GM21515 (cell line): Measurements from ENCODE around the gene FCGR2B.
"Not testable (repeated sequence)": the region's sequence is repeated elsewhere in the genome, so short reads cannot be mapped to it uniquely, and the experiment has no call there.

Source experiments
- ATAC-seq: cut with Tn5 transposase; IDR thresholded peaks from one replicate; pipeline ENCODE4 v1.9.1; 2021; ENCODE audit not compliant: unreplicated experiment

FCGR2B gene

DNA sequence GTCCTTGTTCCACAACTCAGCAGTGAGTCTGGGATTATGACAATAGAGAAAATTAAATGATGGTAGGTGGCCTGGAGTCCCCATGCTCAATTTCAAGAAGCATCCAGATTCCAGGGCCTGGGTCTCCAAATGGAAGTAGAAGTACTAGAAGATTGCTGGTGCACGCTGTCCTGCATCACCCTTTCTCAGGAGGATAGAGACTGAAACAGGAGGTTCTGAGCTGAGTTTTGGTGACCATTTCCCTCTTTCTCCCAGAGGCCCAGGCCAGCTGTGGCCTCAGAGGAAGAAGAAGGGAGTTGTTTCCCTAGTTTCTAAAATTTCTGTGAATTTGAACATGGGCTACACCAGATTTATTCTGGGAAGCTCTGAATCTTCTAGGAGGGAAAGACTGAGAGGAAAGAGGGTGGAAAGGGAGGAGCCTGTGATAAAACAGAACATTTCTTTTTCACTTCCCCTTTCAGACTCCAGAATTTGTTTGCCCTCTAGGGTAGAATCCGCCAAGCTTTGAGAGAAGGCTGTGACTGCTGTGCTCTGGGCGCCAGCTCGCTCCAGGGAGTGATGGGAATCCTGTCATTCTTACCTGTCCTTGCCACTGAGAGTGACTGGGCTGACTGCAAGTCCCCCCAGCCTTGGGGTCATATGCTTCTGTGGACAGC lies at the start of gene FCGR2B:
Gene FCGR2B, plus strand, starts transcription at position 460 of the 656 bp plus-strand sequence. Its CDS starts 99 bp downstream, at position 559.
- ATAC-seq = peak; percentile 59

DNA sequence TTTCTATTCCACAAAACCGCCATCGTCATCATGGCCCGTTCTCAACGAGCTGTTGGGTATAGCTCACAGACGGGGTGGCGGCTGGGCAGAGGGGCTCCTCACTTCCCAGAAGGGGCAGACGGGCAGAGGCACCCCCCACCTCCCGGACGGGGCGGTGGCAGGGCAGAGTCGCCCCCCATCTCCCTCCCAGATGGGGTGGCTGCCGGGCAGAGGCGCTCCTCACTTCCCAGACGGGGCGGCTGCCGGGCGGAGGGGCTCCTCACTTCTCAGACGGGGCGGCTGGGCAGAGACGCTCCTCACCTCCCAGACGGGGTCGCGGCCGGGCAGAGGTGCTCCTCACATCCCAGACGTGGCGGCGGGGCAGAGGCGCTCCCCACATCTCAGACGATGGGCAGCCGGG lies 46.5 kb upstream of the FCGR2B start:
- ATAC-seq = not testable (repeated sequence)

DNA sequence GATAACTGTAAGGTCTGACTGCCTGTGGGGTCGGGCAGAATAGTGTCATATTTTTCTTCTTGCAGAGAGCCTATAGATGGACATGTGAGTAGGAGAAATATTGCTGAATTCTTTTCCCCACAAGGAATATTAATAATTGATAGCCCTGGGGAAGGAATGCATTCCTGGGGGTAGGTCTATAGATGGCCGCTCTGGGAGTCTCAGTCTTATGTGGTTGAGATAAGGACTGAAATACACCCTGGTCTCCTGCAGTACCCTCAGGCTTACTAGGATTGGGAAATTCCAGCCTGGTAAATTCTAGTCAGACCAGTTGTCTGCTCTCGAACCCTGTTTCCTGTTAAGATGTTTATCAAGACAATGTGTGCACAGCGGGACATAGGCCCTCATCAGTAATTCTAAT lies 44.4 kb upstream of the FCGR2B start:
- not testable (repeated sequence) for ATAC-seq

- ATAC-seq = not testable (repeated sequence)
Measured at GRCh38 chr1:161620399-161620798, 42.5 kb upstream of the FCGR2B start.

- ATAC-seq = not testable (repeated sequence)
Measured at GRCh38 chr1:161621181-161622000, 41.6 kb upstream of the FCGR2B start.

- ATAC-seq = not testable (repeated sequence)
Measured at GRCh38 chr1:161622054-161622453, 40.9 kb upstream of the FCGR2B start.

DNA sequence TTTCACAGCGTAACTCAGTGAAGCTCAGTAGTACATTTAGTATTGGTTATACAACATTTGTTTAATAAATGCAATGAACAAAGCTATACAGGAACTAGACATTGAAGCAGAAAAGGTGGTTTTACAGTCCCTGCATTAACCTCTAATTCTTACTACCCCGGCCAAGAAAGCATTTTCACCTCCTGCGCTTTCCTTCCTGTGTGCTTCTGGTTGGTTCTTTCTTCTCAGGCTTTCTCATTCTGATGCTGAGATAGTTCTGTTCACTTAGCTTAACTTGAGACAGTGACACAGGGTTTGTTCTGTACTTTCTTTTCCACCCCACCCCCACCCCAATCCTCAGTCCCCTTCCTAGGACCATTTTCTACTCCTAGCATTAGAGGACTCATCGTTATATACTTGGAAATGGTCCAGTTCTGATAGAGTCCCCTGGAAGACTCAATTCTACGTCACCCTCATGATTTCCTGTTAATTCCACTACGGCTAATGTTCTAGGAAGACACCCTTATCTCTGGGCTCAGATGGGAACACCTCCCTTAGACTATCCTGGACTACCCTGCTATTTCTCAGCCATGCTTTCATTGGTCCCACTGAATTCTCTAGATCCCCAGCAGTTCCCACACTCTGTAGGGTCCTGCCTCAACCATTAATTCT lies 39.4 kb upstream of the FCGR2B start:
- ATAC-seq = peak; percentile 33

DNA sequence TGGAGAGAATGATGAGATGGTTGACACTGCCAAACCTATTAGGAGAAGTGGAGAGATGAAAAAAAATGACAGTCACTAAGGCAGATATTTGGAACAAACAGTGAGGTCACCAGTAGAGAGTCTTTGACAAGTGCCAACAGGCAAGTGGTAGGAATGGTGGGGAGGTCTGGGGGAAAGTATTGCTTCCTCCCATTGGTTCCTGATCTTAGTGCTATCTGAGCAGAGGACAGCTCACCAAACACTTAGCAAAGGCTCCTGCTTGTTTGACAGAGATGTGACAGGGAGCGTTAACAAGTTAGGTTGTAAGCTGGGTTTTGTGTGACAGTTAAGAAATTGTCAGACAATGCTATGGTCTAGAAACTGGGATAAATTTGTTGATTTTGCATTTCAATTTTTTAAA lies 38.3 kb upstream of the FCGR2B start:
- ATAC-seq = not testable (repeated sequence)

DNA sequence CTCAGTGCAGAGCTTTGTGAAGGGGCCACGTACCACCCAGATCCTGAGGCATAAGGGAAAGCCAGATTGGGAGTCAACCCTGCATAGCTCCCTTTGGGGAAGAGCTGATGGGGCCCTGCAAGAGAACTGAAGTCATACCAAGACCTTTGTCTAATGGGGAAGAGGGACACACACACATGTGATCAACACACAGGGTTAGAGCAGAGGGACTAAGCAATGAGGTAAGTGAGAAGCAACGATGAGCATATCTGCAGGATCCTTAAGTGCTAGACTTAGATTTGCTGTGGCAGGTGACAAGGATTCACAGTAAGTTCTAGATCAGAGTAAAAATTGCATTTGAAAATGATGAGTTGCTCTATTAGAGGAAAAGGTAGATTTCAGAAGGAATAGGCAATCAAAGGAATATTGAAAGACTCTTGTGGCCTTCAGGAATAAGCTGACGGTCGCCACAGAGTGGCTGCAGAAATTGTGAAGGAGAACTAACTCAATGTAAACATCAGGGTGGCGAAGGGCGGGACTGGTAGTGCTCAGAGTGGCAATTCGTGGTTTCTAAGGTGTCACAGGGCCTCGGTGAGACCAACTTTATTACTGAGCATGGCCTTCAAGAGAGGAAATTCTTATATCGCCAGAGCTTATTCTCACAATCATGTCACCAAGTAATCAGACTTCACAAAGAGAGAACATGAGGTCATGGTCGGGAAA lies 36.3 kb upstream of the FCGR2B start:
- ATAC-seq = not testable (repeated sequence)

DNA sequence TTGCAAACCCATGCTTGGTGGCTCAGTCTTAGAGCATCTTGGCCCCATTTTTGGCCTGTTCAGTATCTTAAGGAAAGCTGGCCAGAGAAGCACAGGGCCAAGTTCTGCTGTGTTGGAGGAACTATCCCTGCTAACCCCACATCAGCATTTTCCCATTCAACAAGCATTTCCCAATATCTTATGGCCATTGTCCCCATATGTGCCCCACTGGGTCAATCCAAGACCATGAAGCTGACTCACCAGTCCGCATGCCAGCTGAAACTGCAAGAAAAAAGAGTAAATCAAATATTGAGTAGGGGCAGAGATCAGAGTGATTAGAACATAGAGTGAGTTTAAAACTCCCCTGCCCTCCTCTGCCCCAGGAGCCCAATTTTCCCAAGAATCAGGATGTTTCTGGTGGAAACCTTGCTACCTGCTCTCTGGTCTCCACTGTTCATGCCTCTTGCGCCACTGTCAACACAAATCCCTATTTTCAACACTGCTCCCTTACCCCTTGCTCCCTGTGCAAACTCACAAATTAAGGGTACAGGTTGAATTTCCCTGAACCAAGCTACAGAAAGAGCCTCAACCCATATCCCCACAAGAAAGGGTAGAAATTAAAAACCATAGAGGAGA lies 32.7 kb upstream of the FCGR2B start:
- ATAC-seq = not testable (repeated sequence)

- no peak for ATAC-seq
Measured at GRCh38 chr1:161631076-161631475, 31.9 kb upstream of the FCGR2B start, which contains the start of gene FCGR3B. Gene FCGR3B, minus strand, starts transcription at chr1:161631176. Its CDS starts 82 bp downstream, at chr1:161631094.

GRCh38 chr1:161634993-161635392 lies 27.9 kb upstream of the FCGR2B start:
- not testable (repeated sequence) for ATAC-seq

DNA sequence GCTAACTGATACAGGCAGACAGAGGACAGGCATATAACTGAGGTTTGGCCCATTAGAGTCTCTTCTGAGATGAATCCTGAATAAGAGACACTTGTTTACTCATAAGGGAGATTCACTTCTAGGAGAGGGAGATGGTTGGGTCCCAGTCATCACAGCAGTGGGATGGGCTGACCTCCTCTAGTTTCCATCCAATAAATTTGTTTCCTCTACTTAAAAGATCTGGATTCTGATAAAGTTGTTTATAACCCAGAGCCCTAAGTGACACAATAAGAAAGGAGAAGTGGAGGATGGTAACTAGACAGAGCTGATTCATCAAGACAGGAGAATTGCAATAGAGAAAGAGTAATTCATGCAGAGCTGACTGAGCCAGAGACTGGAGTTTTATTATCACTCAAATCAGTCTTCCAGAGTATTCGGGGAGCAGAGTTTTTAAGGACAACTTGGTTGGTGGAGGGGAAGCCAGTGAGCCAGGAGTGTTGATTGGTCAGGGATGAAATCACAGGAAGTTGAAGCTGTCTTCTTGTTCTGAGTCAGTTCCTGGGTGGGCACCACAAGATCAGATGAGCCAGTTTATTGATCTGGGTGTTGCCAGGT lies 26.7 kb upstream of the FCGR2B start:
- ATAC-seq = not testable (repeated sequence)

- not testable (repeated sequence) for ATAC-seq
Measured at GRCh38 chr1:161636976-161637375, 26.0 kb upstream of the FCGR2B start.

DNA sequence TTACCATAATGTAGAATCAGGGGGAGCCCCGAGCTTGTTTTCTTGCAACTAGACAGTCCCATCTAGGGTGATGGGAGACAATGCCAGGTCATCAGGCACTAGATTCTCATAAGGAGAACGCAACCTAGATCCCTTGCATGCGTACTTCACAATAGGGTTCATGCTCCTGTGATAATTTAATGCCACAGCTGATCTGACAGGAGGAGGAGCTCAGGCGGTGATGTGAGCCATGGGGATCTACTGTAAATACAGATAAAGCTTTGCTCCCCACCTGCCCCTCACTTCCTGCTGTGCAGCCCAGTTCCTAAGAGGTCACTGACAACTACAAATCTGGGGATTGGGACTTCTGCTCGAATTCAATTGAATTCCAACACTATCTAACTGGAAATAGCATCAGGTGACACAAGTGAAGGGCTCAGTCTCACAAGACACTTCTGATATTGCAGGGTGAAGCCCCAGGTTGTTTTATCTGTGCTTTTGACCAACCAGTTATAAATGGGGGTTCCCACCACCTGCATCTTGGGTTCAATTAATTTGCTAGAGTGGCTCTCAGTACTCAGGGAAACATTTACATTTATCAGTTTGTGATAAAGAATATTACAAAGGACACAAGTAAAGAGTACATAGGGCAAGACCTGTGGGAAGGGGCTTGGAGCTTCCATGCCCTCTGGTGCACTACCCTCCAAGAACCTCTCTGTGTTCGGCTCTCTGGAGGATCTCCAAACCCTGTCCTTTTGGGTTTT lies 24.5 kb upstream of the FCGR2B start:
- not testable (repeated sequence) for ATAC-seq

GRCh38 chr1:161639203-161639602 lies 23.7 kb upstream of the FCGR2B start:
- not testable (repeated sequence) for ATAC-seq

DNA sequence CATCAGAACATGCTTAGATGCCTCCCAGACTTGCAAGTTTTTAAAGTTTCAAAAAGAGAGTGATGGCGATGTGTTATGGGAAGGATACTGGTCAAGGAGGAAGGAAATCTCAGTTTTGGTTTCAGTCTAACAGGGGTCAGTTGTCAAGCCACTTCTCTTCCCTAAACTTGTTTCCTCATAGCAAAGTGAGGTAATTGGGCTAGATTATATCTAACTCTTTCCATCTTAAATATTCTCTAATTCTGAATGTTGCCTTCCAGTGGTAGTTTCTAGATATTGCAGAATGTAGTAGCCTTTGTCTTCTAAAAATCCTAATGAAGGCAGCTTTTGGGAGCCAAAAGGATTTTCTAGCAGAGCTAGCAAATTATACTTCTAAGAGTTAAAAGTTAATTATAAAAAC lies 20.2 kb upstream of the FCGR2B start:
- not testable (repeated sequence) for ATAC-seq

GRCh38 chr1:161643481-161644208 lies 19.3 kb upstream of the FCGR2B start:
- not testable (repeated sequence) for ATAC-seq

- not testable (repeated sequence) for ATAC-seq
Measured at GRCh38 chr1:161644855-161645254, 18.1 kb upstream of the FCGR2B start.
